Measurements from ENCODE around the gene ALB.
"Not testable (repeated sequence)": the region's sequence is repeated elsewhere in the genome, so short reads cannot be mapped to it uniquely, and the experiment has no call there.

ALB gene

GRCh38 chr4:73404042-73404441 lies at the start of gene ALB:
TSS of gene ALB (plus strand) at chr4:73404287. CDS start at chr4:73404328, 41 bp downstream.
- DNase-seq (ENCODE audit: low spot score), result no peak

DNA sequence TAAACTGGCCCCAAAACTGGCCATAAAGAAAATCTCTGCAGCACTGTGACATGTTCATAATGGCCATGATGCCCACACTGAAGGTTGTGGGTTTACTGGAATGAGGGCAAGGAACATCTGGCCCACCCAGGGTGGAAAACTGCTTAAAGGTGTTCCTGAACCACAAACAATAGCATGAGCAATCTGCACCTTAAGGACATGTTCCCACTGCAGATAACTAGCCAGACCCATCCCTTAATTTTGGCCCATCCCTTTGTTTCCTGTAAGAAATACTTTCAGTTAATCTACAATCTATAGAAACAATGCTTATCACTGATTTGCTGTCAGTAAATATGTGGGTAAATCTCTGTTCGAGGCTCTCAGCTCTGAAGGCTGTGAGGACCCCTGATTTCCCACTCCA lies 46.9 kb upstream of the ALB start:
- not testable (repeated sequence) for DNase-seq (ENCODE audit: low spot score)

- DNase-seq (ENCODE audit: low spot score), result not testable (repeated sequence)
These were observed 34.4 kb upstream of the ALB start for GRCh38 chr4:73369506-73370199.

DNA sequence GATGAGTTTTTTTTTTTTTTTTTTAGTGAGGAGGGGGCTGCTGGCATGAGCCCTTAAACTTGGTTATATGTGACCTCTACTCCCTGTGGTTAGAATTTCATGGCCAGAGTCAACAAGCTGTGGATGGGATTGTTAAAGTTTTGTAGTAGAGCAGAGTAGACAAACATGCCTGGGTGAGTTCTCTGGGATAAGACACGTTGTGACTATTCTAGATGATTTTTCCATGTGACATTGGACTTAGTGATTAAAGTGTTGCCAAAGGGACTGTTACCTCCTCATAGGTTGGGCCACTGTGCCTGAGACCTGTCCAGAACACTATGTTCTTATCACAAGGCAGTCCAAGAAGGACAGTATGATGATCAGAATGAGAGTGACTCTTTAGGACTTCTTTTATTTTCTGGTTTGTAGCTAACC lies 28.8 kb upstream of the ALB start:
- DNase-seq (ENCODE audit: low spot score), result no peak

DNA sequence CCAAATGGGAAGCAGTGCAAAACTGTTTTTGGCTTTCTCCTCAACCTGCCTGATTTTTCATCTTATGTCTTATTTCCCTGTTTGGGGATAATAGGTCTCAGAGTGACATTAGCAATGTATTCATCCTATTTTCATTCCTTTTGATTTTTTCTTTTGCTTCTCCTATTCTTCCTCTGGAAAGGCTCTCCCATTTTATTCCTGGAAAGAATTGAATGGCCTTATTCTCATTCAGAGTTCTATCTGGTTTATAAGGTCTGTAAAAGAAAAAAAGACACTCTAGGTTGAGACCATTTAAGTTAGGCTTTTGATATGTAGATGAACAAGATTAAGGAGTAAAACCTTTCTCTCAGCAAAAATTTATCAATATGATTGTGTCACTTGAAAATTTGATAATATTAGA lies 27.8 kb upstream of the ALB start:
- DNase-seq (ENCODE audit: low spot score), result no peak

DNA sequence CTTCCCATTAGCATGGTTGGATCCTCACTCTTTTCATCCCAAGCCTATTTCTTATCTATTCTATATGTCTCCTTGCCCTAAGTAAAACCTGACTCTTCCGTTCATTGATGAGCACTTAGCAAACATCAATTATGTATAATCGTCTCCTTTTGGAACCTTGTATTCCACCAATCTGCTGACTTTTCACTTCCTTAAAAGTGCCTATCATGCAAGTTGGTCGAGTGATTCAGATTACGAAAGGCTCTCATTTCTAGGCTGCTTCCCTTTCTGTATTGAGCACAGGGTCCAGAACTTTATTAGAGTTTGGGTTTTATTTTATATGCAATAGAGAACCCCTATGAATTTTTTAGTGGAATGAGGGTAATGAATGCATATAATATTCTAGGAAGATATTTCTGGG lies 27.1 kb upstream of the ALB start:
- DNase-seq (ENCODE audit: low spot score), result no peak

- DNase-seq (ENCODE audit: low spot score), result no peak
These were observed 25.2 kb upstream of the ALB start for GRCh38 chr4:73378887-73379286.

- no peak for DNase-seq (ENCODE audit: low spot score)
These were observed 24.1 kb upstream of the ALB start for GRCh38 chr4:73379946-73380345.

DNA sequence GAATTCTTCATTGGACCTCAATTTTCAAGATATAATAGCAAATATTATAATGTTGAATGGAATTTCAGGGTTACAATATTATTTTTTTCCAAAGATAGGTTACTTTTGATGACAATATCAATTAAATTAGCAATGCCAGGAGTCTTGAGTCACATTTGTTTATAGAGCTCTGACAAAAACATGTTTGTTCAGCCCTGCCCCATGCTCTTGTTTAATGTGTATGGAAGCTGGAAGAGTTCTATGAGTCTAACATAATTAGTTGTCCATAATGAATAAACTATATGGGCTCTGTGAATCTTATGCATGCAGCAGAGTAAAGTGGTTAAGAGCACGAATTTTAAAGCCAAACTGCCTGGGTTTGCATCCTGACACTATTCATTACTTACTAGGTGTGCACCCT lies 22.9 kb upstream of the ALB start:
- DNase-seq (ENCODE audit: low spot score), result no peak

GRCh38 chr4:73383452-73383851 lies 20.6 kb upstream of the ALB start:
- no peak for DNase-seq (ENCODE audit: low spot score)

DNA sequence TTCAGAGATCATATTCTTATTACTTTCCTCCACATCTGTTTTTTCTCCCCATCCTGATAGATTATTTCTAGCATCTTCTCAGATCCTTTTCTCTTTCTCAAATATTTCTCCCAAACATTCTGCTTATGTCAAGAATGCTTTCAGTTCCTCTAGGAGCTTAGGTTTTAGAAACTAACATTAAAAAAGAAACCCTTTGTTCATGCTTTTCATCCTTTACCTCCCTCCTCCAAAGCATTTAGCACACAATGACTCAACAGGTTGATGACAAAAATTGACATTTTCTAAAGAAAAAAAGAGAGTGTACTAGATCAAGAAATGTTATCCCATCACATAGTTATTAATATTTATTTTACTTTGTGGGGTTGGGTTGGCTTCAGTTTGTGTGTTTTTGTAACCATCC lies 16.5 kb upstream of the ALB start:
- DNase-seq (ENCODE audit: low spot score), result no peak

DNA sequence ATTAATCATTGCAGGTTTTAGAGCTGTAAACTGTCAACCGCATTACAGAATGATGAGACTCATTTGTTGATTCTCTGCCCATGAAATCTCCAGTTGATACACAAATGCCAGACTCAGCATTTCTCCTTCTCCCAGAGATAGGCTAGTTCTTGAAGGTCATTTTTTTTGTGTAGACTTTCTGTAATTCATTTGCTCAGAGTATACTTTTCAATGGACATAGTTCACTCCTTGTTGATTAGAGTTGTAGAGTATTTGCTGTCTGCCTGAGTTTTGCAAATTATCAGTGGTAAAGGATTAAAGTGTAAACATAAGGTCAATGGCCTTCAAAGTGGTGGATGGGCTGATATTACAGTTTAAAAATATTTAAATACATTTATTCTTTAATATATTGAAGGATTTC lies 15.2 kb upstream of the ALB start:
- no peak for DNase-seq (ENCODE audit: low spot score)

GRCh38 chr4:73389663-73390062 lies 14.4 kb upstream of the ALB start:
- not testable (repeated sequence) for DNase-seq (ENCODE audit: low spot score)

DNA sequence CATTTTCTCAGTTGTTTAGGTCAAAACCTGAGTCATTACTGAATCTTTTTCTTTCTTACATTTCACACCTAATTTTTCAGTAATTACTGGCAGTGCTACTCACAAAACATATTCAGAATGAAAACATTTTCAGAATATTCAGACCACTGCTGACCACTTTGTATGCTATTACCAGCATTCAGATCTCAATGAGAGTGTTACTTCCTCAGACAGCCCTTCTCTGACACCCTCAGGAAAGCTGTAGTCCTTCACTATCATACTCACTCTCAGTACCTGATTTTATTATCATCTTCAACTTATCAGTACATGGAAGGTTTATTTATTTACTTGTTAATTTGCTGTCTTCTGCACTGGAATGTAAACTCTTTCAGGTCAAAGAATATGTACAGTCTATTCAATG lies 12.3 kb upstream of the ALB start:
- DNase-seq (ENCODE audit: low spot score), result no peak

- no peak for DNase-seq (ENCODE audit: low spot score)
These were observed 11.2 kb upstream of the ALB start for GRCh38 chr4:73392936-73393335.

DNA sequence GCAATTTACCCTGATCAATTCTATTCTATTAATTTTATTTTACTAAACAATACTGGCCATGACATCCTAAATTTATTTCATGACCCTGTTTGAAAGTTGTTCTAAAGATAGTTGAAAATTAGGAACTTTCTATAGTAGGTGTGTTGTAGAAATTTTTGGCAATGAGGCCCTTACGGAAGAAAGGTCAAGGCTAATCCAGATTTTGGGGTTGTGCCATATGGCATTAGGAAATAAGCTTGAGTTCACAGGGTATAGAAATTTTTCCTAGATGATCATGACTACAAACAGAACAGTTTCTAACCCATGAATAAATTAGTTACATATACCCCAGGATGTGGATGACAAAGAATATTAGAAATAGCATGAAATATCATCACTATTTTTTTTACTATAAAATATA lies 7.8 kb upstream of the ALB start:
- DNase-seq (ENCODE audit: low spot score), result no peak

- no peak for DNase-seq (ENCODE audit: low spot score)
These were observed 6.8 kb upstream of the ALB start for GRCh38 chr4:73396993-73397972.

DNA sequence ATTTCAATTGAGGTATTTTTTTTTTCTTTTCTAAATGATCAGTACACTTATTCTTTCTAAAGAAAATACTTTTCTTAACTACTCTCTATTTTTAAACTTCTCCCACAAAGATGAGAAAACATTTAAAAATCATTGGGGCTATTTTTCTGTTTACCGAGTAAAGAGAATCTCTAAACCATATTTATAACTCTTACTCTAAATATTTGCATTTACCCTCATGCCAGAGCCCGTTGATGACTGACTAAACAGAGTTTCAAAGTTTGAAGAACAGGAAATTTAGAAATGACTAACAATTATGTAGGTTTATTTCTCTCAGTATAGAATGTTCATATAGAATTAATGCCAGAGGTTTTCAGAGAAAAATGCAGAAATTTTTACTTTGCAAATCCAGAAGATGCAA lies 2.7 kb upstream of the ALB start:
- no peak for DNase-seq (ENCODE audit: low spot score)

DNA sequence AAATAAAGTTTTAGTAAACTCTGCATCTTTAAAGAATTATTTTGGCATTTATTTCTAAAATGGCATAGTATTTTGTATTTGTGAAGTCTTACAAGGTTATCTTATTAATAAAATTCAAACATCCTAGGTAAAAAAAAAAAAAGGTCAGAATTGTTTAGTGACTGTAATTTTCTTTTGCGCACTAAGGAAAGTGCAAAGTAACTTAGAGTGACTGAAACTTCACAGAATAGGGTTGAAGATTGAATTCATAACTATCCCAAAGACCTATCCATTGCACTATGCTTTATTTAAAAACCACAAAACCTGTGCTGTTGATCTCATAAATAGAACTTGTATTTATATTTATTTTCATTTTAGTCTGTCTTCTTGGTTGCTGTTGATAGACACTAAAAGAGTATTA lies 370 bp downstream of the ALB start:
- no peak for DNase-seq (ENCODE audit: low spot score)

- no peak for DNase-seq (ENCODE audit: low spot score)
These were observed 1.1 kb downstream of the ALB start for GRCh38 chr4:73405138-73405537.

GRCh38 chr4:73406548-73406875 lies 2.4 kb downstream of the ALB start:
- DNase-seq (ENCODE audit: low spot score), result no peak

- DNase-seq (ENCODE audit: low spot score), result no peak
These were observed 3.2 kb downstream of the ALB start for GRCh38 chr4:73407227-73407673.

GRCh38 chr4:73408181-73408867 lies 4.2 kb downstream of the ALB start:
- DNase-seq (ENCODE audit: low spot score), result no peak

Measured in HuH-7.5 (cell line).